Measurements from ENCODE around the gene LGALS7B. TPM values are rescaled to one million over a fixed set of nuclear protein-coding genes. Genes with fewer than 3 reads are reported as not detected.

LGALS7B gene
- total and polyA plus RNA-seq, 2 donors (not counting 1 experiment from before 2014, with no cell fraction given), result not detected

DNA sequence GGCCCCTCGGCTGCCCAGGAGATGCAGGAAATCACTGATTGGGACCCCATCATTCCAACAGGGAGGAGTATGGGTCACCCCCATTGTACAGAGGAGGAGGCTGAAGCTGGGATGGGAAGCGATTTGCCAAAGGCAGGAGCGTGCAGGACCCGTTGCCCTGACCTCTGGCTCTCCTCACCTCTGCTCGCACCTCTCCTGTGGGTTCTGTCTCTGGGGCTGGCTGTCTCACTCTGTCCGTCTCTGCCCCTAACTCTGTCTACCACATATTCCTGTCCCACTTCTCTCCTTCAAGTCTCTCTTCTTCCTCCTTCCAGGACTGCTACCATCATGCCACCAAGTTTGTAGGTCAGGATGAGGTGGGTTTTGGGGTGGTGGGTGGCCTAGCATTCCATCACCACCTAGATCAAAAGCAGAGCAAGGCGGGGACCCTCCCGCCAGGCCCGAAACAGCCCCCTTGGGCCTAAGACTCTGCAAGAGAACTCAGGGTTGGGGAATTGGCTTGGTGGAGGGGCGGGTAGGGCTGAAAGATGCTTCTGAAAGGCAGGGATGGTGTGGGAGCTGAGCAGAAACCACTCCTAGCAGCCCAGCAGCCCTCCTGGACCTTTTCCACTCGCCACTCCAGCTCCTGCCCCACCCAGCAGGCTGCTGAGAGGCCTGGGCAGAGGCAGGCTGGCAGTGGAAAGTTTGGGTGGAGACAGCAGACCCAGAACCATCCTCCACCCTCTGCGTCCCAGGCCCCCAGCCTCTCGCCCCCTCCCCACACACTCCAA lies 14.6 kb upstream of the LGALS7B start:
- CTCF ChIA-PET, result no interaction called here
- peak overlapping the region; percentile 44 for H3K4me3 Mint-ChIP-seq

DNA sequence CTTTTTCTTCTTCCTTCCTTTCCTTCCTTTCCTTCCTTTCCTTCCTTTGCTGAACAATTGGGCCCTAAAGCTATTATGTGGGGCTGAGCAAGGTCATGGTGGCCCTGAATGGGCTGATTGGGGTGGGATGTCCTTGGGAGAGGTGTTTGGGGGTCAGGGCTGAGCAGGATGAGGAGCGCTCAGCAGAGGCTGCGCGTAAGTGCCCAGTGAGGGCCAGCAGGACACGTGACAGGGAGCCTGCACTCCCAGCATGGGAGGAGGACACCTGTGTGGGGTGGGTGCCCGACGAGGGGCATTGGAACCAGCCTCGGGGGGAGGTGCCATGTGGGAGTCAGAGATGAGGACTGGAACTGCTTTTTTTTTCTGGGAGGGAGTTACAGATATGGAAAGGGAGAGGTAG lies 10.3 kb upstream of the LGALS7B start:
- no peak overlapping the region for H3K4me2 ChIP-seq (replicated peaks; ENCODE audit: low read depth, low read length, poor library complexity, severe bottlenecking)
- intact Hi-C loops (cut with micrococcal nuclease), result no loop called here

More for the DNA sequence above, 14.6 kb upstream of the LGALS7B start:
- H3K79me2 ChIP-seq (ENCODE audit: control insufficient read depth, insufficient read depth, low read length), result no peaks in the 10 kb centered on the region
- peaks cover 0 to 5% (median 0%) of the 10 kb centered on the region in 3 donors for H3K9me3 ChIP-seq (ENCODE audit: control extremely low read depth in 1 of 3, control insufficient read depth in 2 of 3, insufficient read depth in 1 of 3, low read length in 2 of 3)
- H3K9me3 Mint-ChIP-seq (ENCODE audit: insufficient read depth), result no peaks in the 10 kb centered on the region
- no peaks in the 10 kb centered on the region for H3K27me3 ChIP-seq (replicated peaks in 1 of 4; ENCODE audit: control extremely low read depth in 1 of 4, control insufficient read depth in 3 of 4, insufficient read depth in 4 of 4, low read length in 3 of 4)
- H3K4me2 ChIP-seq (replicated peaks; ENCODE audit: low read depth, low read length, poor library complexity, severe bottlenecking), result no peak overlapping the region
- WGBS (ENCODE audit: insufficient coverage), result 95% methylated on average over 8 of the region's 13 CpGs
- H3K4me1 ChIP-seq (ENCODE audit: control insufficient read depth in 2 of 2, insufficient read depth in 2 of 2, low read length in 2 of 2), result peaks cover 3 to 8% of the 10 kb centered on the region in 2 donors
- no peak overlapping the region for H3K9ac ChIP-seq (ENCODE audit: low read length)
- TF ChIP-seq, protein P1, sequence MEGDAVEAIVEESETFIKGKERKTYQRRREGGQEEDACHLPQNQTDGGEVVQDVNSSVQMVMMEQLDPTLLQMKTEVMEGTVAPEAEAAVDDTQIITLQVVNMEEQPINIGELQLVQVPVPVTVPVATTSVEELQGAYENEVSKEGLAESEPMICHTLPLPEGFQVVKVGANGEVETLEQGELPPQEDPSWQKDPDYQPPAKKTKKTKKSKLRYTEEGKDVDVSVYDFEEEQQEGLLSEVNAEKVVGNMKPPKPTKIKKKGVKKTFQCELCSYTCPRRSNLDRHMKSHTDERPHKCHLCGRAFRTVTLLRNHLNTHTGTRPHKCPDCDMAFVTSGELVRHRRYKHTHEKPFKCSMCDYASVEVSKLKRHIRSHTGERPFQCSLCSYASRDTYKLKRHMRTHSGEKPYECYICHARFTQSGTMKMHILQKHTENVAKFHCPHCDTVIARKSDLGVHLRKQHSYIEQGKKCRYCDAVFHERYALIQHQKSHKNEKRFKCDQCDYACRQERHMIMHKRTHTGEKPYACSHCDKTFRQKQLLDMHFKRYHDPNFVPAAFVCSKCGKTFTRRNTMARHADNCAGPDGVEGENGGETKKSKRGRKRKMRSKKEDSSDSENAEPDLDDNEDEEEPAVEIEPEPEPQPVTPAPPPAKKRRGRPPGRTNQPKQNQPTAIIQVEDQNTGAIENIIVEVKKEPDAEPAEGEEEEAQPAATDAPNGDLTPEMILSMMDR (IDR thresholded peaks at IDR 0.05), result no peak
- no peak for TF ChIP-seq EZH2 (IDR thresholded peaks at IDR 0.05; ENCODE audit: borderline replicate concordance, insufficient read depth, low read depth, low read length, poor library complexity, severe bottlenecking)
- no peak overlapping the region for H3K27ac ChIP-seq (ENCODE audit: low read length in 2 of 2)
- POLR2A ChIA-PET, result no interaction called here
- H4K20me1 ChIP-seq (ENCODE audit: control insufficient read depth, insufficient read depth, low read length, poor library complexity, severe bottlenecking), result no peaks in the 10 kb centered on the region
- DNase-seq (no peak), ATAC-seq (ENCODE audit: low read depth) (no peak)
- H3K4me3 ChIP-seq (ENCODE audit: control extremely low read depth in 1 of 5, extremely low read depth in 1 of 5, insufficient read depth in 1 of 5, low read depth in 2 of 5, low read length in 4 of 5), result no peak overlapping the region
- no peak overlapping the region for H2AFZ ChIP-seq (ENCODE audit: insufficient read depth, low read depth, low read length, poor library complexity, severe bottlenecking)
- intact Hi-C loops (cut with micrococcal nuclease), result no loop called here
- peaks cover 5% of the 10 kb centered on the region for H3K27me3 Mint-ChIP-seq
- peaks cover 5% of the 10 kb centered on the region for H3K4me1 Mint-ChIP-seq
- H3K27ac Mint-ChIP-seq, result no peak overlapping the region
- no peaks in the 10 kb centered on the region for H3K36me3 ChIP-seq (replicated peaks in 1 of 2; ENCODE audit: control extremely low read depth in 1 of 2, control insufficient read depth in 1 of 2, extremely low read depth in 1 of 2, insufficient read depth in 2 of 2, low read length in 1 of 2)

More for the DNA sequence above, 10.3 kb upstream of the LGALS7B start:
- DNase-seq (no peak), ATAC-seq (ENCODE audit: low read depth) (no peak)
- TF ChIP-seq EZH2 (IDR thresholded peaks at IDR 0.05; ENCODE audit: borderline replicate concordance, insufficient read depth, low read depth, low read length, poor library complexity, severe bottlenecking), result no peak
- TF ChIP-seq, protein P1 (IDR thresholded peaks at IDR 0.05), result no peak
- no peak overlapping the region for H3K4me3 Mint-ChIP-seq
- H3K79me2 ChIP-seq (ENCODE audit: control insufficient read depth, insufficient read depth, low read length), result no peaks in the 10 kb centered on the region
- H3K9me3 Mint-ChIP-seq (ENCODE audit: insufficient read depth), result no peaks in the 10 kb centered on the region
- 80% methylated on average over 7 of the region's 7 CpGs for WGBS (ENCODE audit: insufficient coverage)
- H3K4me1 ChIP-seq (ENCODE audit: control insufficient read depth in 2 of 2, insufficient read depth in 2 of 2, low read length in 2 of 2), result no peaks in the 10 kb centered on the region
- no peak overlapping the region for H3K27ac Mint-ChIP-seq
- no peaks in the 10 kb centered on the region for H3K4me1 Mint-ChIP-seq
- no peak overlapping the region for H3K9ac ChIP-seq (ENCODE audit: low read length)
- peaks cover 9% of the 10 kb centered on the region for H3K27me3 Mint-ChIP-seq
- no peaks in the 10 kb centered on the region for H3K27me3 ChIP-seq (replicated peaks in 1 of 4; ENCODE audit: control extremely low read depth in 1 of 4, control insufficient read depth in 3 of 4, insufficient read depth in 4 of 4, low read length in 3 of 4)
- no peak overlapping the region for H2AFZ ChIP-seq (ENCODE audit: insufficient read depth, low read depth, low read length, poor library complexity, severe bottlenecking)
- H4K20me1 ChIP-seq (ENCODE audit: control insufficient read depth, insufficient read depth, low read length, poor library complexity, severe bottlenecking), result no peaks in the 10 kb centered on the region
- no peak overlapping the region for H3K4me3 ChIP-seq (ENCODE audit: control extremely low read depth in 1 of 5, extremely low read depth in 1 of 5, insufficient read depth in 1 of 5, low read depth in 2 of 5, low read length in 4 of 5)
- no peaks in the 10 kb centered on the region for H3K36me3 ChIP-seq (replicated peaks in 1 of 2; ENCODE audit: control extremely low read depth in 1 of 2, control insufficient read depth in 1 of 2, extremely low read depth in 1 of 2, insufficient read depth in 2 of 2, low read length in 1 of 2)
- no peak overlapping the region for H3K27ac ChIP-seq (ENCODE audit: low read length in 2 of 2)
- CTCF ChIA-PET, result interaction anchor here (1.2 kb wide), 1 partner anchor 9 kb away, joined by 5 read pairs; no protein-coding TSS in a partner anchor
- no peaks in the 10 kb centered on the region for H3K9me3 ChIP-seq (ENCODE audit: control extremely low read depth in 1 of 3, control insufficient read depth in 2 of 3, insufficient read depth in 1 of 3, low read length in 2 of 3)
- POLR2A ChIA-PET, result no interaction called here

Measured in B cell (primary cell).